Measurements from ENCODE around the gene INSL3. TPM values are rescaled to one million over a fixed set of nuclear protein-coding genes. Genes with fewer than 3 reads are reported as not detected.

INSL3 gene
- total RNA-seq, 1 donor from 2014 or later, result not detected

- peaks cover 7% of the 10 kb centered on the region for H3K9me3 Mint-ChIP-seq (ENCODE audit: unreplicated experiment)
- peaks cover 7% of the 10 kb centered on the region for H3K4me1 Mint-ChIP-seq (ENCODE audit: low read depth, unreplicated experiment)
- no peak overlapping the region for H3K4me3 Mint-ChIP-seq (ENCODE audit: unreplicated experiment)
- H3K36me3 Mint-ChIP-seq (ENCODE audit: unreplicated experiment), result no peaks in the 10 kb centered on the region
- no peak overlapping the region for H3K27ac Mint-ChIP-seq (ENCODE audit: unreplicated experiment)
- no peak for TF ChIP-seq CTCF (IDR thresholded peaks at IDR 0.05; ENCODE audit: partially characterized antibody, unreplicated experiment)
- H3K27me3 Mint-ChIP-seq (ENCODE audit: unreplicated experiment), result peaks cover 11% of the 10 kb centered on the region
- no peak for DNase-seq
Measured at GRCh38 chr19:17865364-17866311, 44.3 kb upstream of the INSL3 start.

- Mint-ChIP-seq H3K9me3 (ENCODE audit: unreplicated experiment) (peaks cover 14% of the 10 kb centered on the region), H3K4me3 (ENCODE audit: unreplicated experiment) (no peak overlapping the region), H3K27me3 (ENCODE audit: unreplicated experiment) (peaks cover 11% of the 10 kb centered on the region), H3K36me3 (ENCODE audit: unreplicated experiment) (no peaks in the 10 kb centered on the region), H3K27ac (ENCODE audit: unreplicated experiment) (no peak overlapping the region), H3K4me1 (ENCODE audit: low read depth, unreplicated experiment) (peaks cover 10% of the 10 kb centered on the region)
- TF ChIP-seq CTCF (IDR thresholded peaks at IDR 0.05; ENCODE audit: partially characterized antibody, unreplicated experiment), result no peak
- DNase-seq, result no peak
Measured at GRCh38 chr19:17863520-17864182, 42.3 kb upstream of the INSL3 start.

GRCh38 chr19:17862711-17863519, 41.6 kb upstream of the INSL3 start:
- Mint-ChIP-seq H3K27me3 (ENCODE audit: unreplicated experiment) (peaks cover 11% of the 10 kb centered on the region), H3K36me3 (ENCODE audit: unreplicated experiment) (no peaks in the 10 kb centered on the region), H3K4me1 (ENCODE audit: low read depth, unreplicated experiment) (peaks cover 10% of the 10 kb centered on the region), H3K4me3 (ENCODE audit: unreplicated experiment) (no peak overlapping the region), H3K9me3 (ENCODE audit: unreplicated experiment) (peaks cover 16% of the 10 kb centered on the region), H3K27ac (ENCODE audit: unreplicated experiment) (no peak overlapping the region)
- TF ChIP-seq CTCF (IDR thresholded peaks at IDR 0.05; ENCODE audit: partially characterized antibody, unreplicated experiment), result no peak
- no peak for DNase-seq

- H3K27ac Mint-ChIP-seq (ENCODE audit: unreplicated experiment), result peak overlapping the region; percentile 98
- peaks cover 11% of the 10 kb centered on the region for H3K27me3 Mint-ChIP-seq (ENCODE audit: unreplicated experiment)
- TF ChIP-seq CTCF (IDR thresholded peaks at IDR 0.05; ENCODE audit: partially characterized antibody, unreplicated experiment), result no peak
Measured at GRCh38 chr19:17861542-17862402, 40.5 kb upstream of the INSL3 start.

More at GRCh38 chr19:17861542-17862402, 40.5 kb upstream of the INSL3 start:
- peaks cover 10% of the 10 kb centered on the region for H3K4me1 Mint-ChIP-seq (ENCODE audit: low read depth, unreplicated experiment)
- peaks cover 16% of the 10 kb centered on the region for H3K9me3 Mint-ChIP-seq (ENCODE audit: unreplicated experiment)
- H3K36me3 Mint-ChIP-seq (ENCODE audit: unreplicated experiment), result no peaks in the 10 kb centered on the region
- H3K4me3 Mint-ChIP-seq (ENCODE audit: unreplicated experiment), result peak overlapping the region; percentile 98
- no peak for DNase-seq
